Stimulated activated effector memory CD8-positive, alpha-beta T cell treated with anti-CD3 and anti-CD28 coated beads, Interleukin-12 subunit alpha, Interleukin-12 subunit beta, amount 100 ng/mL, for 72 hours (primary cell): ENCODE measurements around the gene NUDT3.
A peak's percentile ranks its signal among the peaks of the same experiment; 100 is the strongest.
"Not testable (repeated sequence)": the region's sequence is repeated elsewhere in the genome, so short reads cannot be mapped to it uniquely, and the experiment has no call there.

ENCODE experiments used
- ATAC-seq: fragments of 150-1000 bp; cut with Tn5 transposase; 2 replicates; pipeline ENCODE4 v1.10.0; 2021
- DNase-seq, 2 donors: peaks; one replicate each; pipeline ENCODE4 v3.0.0; 2021 to 2022; ENCODE audit warnings: low spot score in 2 of 2
- H3K27ac Mint-ChIP-seq: one replicate; pipeline ENCODE4 v1.8.0; 2022; ENCODE audit warnings: mild to moderate bottlenecking, mixed read lengths
- H3K36me3 Mint-ChIP-seq: one replicate; pipeline ENCODE4 v1.8.0; 2022; ENCODE audit warnings: mild to moderate bottlenecking, mixed read lengths
- H3K4me1 Mint-ChIP-seq: one replicate; pipeline ENCODE4 v1.8.0; 2022; ENCODE audit warnings: mixed read lengths
- H3K4me3 Mint-ChIP-seq: one replicate; pipeline ENCODE4 v1.8.0; 2022; ENCODE audit warnings: mild to moderate bottlenecking, mixed read lengths
- H3K9me3 Mint-ChIP-seq: one replicate; pipeline ENCODE4 v1.8.0; 2022; ENCODE audit warnings: mixed read lengths

Gene NUDT3

GRCh38 chr6:34269658-34270341, 122.7 kb downstream of the NUDT3 start:
- H3K4me3 Mint-ChIP-seq: peak overlapping the region; percentile 36
- not testable (repeated sequence) for DNase-seq, H3K9me3 Mint-ChIP-seq, H3K4me1 Mint-ChIP-seq, H3K36me3 Mint-ChIP-seq, H3K27ac Mint-ChIP-seq
- peak; percentile 66 for ATAC-seq

GRCh38 chr6:34269132-34269531, 123.3 kb downstream of the NUDT3 start:
- not testable (repeated sequence) for H3K4me1 Mint-ChIP-seq, H3K4me3 Mint-ChIP-seq

GRCh38 chr6:34267746-34268145, 124.7 kb downstream of the NUDT3 start:
- Mint-ChIP-seq H3K4me1 (peaks cover 6% of the 10 kb centered on the region), H3K36me3 (no peaks in the 10 kb centered on the region), H3K27ac (no peak overlapping the region), H3K9me3 (no peaks in the 10 kb centered on the region), H3K4me3 (no peak overlapping the region)
- ATAC-seq (no peak), DNase-seq (no peak)

More at GRCh38 chr6:34269132-34269531, 123.3 kb downstream of the NUDT3 start:
- ATAC-seq, H3K36me3 Mint-ChIP-seq, DNase-seq, H3K27ac Mint-ChIP-seq, H3K9me3 Mint-ChIP-seq: not testable (repeated sequence)

- H3K4me1 Mint-ChIP-seq, H3K27ac Mint-ChIP-seq, H3K36me3 Mint-ChIP-seq, DNase-seq, H3K9me3 Mint-ChIP-seq, H3K4me3 Mint-ChIP-seq, ATAC-seq: not testable (repeated sequence)
These were observed 129.0 kb downstream of the NUDT3 start for GRCh38 chr6:34263484-34263883.

GRCh38 chr6:34260576-34261267, 131.7 kb downstream of the NUDT3 start:
- no peak overlapping the region for H3K4me3 Mint-ChIP-seq

GRCh38 chr6:34259529-34260069, 132.9 kb downstream of the NUDT3 start:
- H3K4me3 Mint-ChIP-seq: no peak overlapping the region
- ATAC-seq (no peak), DNase-seq (no peak)
- no peaks in the 10 kb centered on the region for H3K9me3 Mint-ChIP-seq
- H3K36me3 Mint-ChIP-seq: no peaks in the 10 kb centered on the region
- no peak overlapping the region for H3K27ac Mint-ChIP-seq
- no peaks in the 10 kb centered on the region for H3K4me1 Mint-ChIP-seq

More at GRCh38 chr6:34260576-34261267, 131.7 kb downstream of the NUDT3 start:
- Mint-ChIP-seq H3K4me1 (no peaks in the 10 kb centered on the region), H3K9me3 (no peaks in the 10 kb centered on the region), H3K27ac (no peak overlapping the region), H3K36me3 (no peaks in the 10 kb centered on the region)
- DNase-seq: no peak
- no peak for ATAC-seq

- H3K4me1 Mint-ChIP-seq: peaks cover 11% of the 10 kb centered on the region
- DNase-seq, H3K9me3 Mint-ChIP-seq, H3K27ac Mint-ChIP-seq, ATAC-seq, H3K4me3 Mint-ChIP-seq: not testable (repeated sequence)
- H3K36me3 Mint-ChIP-seq: peaks cover 20% of the 10 kb centered on the region
These were observed 140.1 kb downstream of the NUDT3 start for GRCh38 chr6:34252395-34252794.

GRCh38 chr6:34249469-34250261, 142.8 kb downstream of the NUDT3 start:
- Mint-ChIP-seq H3K4me1 (peaks cover 33% of the 10 kb centered on the region), H3K4me3 (peak overlapping the region; percentile 89), H3K27ac (peak overlapping the region; percentile 91), H3K9me3 (no peaks in the 10 kb centered on the region), H3K36me3 (peaks cover 43% of the 10 kb centered on the region)
- ATAC-seq (peak; percentile 62), DNase-seq (no peak)

GRCh38 chr6:34248727-34249468, 143.6 kb downstream of the NUDT3 start, which contains the start of gene SMIM29:
TSS of gene SMIM29 (minus strand) at chr6:34249006. CDS start at chr6:34247791, 1,215 bp downstream.
- Mint-ChIP-seq H3K4me1 (peaks cover 41% of the 10 kb centered on the region), H3K9me3 (no peaks in the 10 kb centered on the region), H3K27ac (peak within 1 kb of the TSS; percentile 91), H3K36me3 (peaks cover 49% of the 10 kb centered on the region), H3K4me3 (peak within 1 kb of the TSS; percentile 89)
- peak; percentile 99 for DNase-seq
- ATAC-seq: peak; percentile 87

- H3K4me1 Mint-ChIP-seq: peaks cover 47% of the 10 kb centered on the region
- peak overlapping the region; percentile 91 for H3K27ac Mint-ChIP-seq
- H3K9me3 Mint-ChIP-seq: no peaks in the 10 kb centered on the region
- peak overlapping the region; percentile 89 for H3K4me3 Mint-ChIP-seq
- peak; percentile 34 for ATAC-seq
- DNase-seq: peak in 1 of 2 donors; percentile 74
- H3K36me3 Mint-ChIP-seq: peaks cover 55% of the 10 kb centered on the region
These were observed 144.2 kb downstream of the NUDT3 start for GRCh38 chr6:34248198-34248726.

GRCh38 chr6:34247481-34248197, 144.8 kb downstream of the NUDT3 start:
- peaks cover 61% of the 10 kb centered on the region for H3K36me3 Mint-ChIP-seq
- no peaks in the 10 kb centered on the region for H3K9me3 Mint-ChIP-seq
- peak overlapping the region; percentile 91 for H3K27ac Mint-ChIP-seq
- peak overlapping the region; percentile 89 for H3K4me3 Mint-ChIP-seq
- no peak for DNase-seq
- ATAC-seq: no peak
- peaks cover 53% of the 10 kb centered on the region for H3K4me1 Mint-ChIP-seq

- peaks cover 70% of the 10 kb centered on the region for H3K36me3 Mint-ChIP-seq
- ATAC-seq (no peak), DNase-seq (peak in 1 of 2 donors; percentile 68)
- H3K9me3 Mint-ChIP-seq: no peaks in the 10 kb centered on the region
- peak overlapping the region; percentile 91 for H3K27ac Mint-ChIP-seq
- H3K4me3 Mint-ChIP-seq: peak overlapping the region; percentile 89
- peaks cover 62% of the 10 kb centered on the region for H3K4me1 Mint-ChIP-seq
These were observed 145.7 kb downstream of the NUDT3 start for GRCh38 chr6:34246563-34247391.

- Mint-ChIP-seq H3K27ac (peak overlapping the region; percentile 91), H3K4me1 (peaks cover 68% of the 10 kb centered on the region), H3K4me3 (no peak overlapping the region), H3K9me3 (no peaks in the 10 kb centered on the region), H3K36me3 (peaks cover 76% of the 10 kb centered on the region)
- DNase-seq: no peak
- ATAC-seq: no peak
These were observed 146.3 kb downstream of the NUDT3 start for GRCh38 chr6:34246249-34246562.
